ENCODE data around the gene ST7L.

Gene ST7L

GRCh38 chr1:112638110-112638428 is 19.1 kb upstream of the ST7L start:
- H3K4me3 ChIP-seq (replicated peaks in 1 of 2; ENCODE audit: low read depth in 2 of 2, low read length in 2 of 2) = no peak overlapping the region
- TF ChIP-seq CTCF (IDR thresholded peaks at IDR 0.05; ENCODE audit: low read depth, low read length) = no peak
- no peak for DNase-seq (ENCODE audit: low read depth in 2 of 2)

GRCh38 chr1:112637254-112638109 is 18.5 kb upstream of the ST7L start:
- peak; percentile 20 to 74 for DNase-seq (ENCODE audit: low read depth in 2 of 2)
- TF ChIP-seq CTCF (IDR thresholded peaks at IDR 0.05; ENCODE audit: low read depth, low read length) = no peak
- H3K4me3 ChIP-seq (replicated peaks in 1 of 2; ENCODE audit: low read depth in 2 of 2, low read length in 2 of 2) = no peak overlapping the region

- no peak for TF ChIP-seq CTCF (IDR thresholded peaks at IDR 0.05; ENCODE audit: low read depth, low read length)
- DNase-seq (ENCODE audit: low read depth in 2 of 2) = peak in 1 of 2 donors; percentile 31
- H3K4me3 ChIP-seq (replicated peaks in 1 of 2; ENCODE audit: low read depth in 2 of 2, low read length in 2 of 2) = no peak overlapping the region
Observed at GRCh38 chr1:112636597-112637253, 17.8 kb upstream of the ST7L start.

- H3K4me3 ChIP-seq (replicated peaks in 1 of 2; ENCODE audit: low read depth in 2 of 2, low read length in 2 of 2) = no peak overlapping the region
- no peak for DNase-seq (ENCODE audit: low read depth in 2 of 2)
- TF ChIP-seq CTCF (IDR thresholded peaks at IDR 0.05; ENCODE audit: low read depth, low read length) = no peak
Observed at GRCh38 chr1:112636056-112636455, 17.1 kb upstream of the ST7L start.

- no peak for DNase-seq (ENCODE audit: low read depth in 2 of 2)
- H3K4me3 ChIP-seq (replicated peaks in 1 of 2; ENCODE audit: low read depth in 2 of 2, low read length in 2 of 2) = no peak overlapping the region
- no peak for TF ChIP-seq CTCF (IDR thresholded peaks at IDR 0.05; ENCODE audit: low read depth, low read length)
Observed at GRCh38 chr1:112634367-112634766, 15.4 kb upstream of the ST7L start.

- no peak for DNase-seq (ENCODE audit: low read depth in 2 of 2)
- TF ChIP-seq CTCF (IDR thresholded peaks at IDR 0.05; ENCODE audit: low read depth, low read length) = no peak
- no peak overlapping the region for H3K4me3 ChIP-seq (replicated peaks in 1 of 2; ENCODE audit: low read depth in 2 of 2, low read length in 2 of 2)
Observed at GRCh38 chr1:112633628-112634027, 14.7 kb upstream of the ST7L start.
